SK-N-SH treated with all-trans-retinoic acid at 6 μM for 48 hours (cell line): Measurements from ENCODE around the gene CACNA2D3.

ENCODE experiments used
- ATAC-seq: fragments of 200-7000 bp; cut with Tn5 transposase; 3 replicates; pipeline ENCODE4 v1.9.1; 2020; ENCODE audit warnings: mild to moderate bottlenecking, moderate library complexity
- ARNTL ChIP-seq: fragments of 450-650 bp; formaldehyde crosslinking; IDR thresholded peaks from 2 replicates; pipeline ENCODE4 v1.5.0; 2020; ENCODE audit warnings: low read depth, mild to moderate bottlenecking, moderate library complexity, borderline replicate concordance
- BACH2 ChIP-seq: fragments of 250-450 bp; sonication (Bioruptor Pico); IDR thresholded peaks from 2 replicates; pipeline ENCODE4 v1.9.0; 2021; ENCODE audit warnings: mild to moderate bottlenecking, borderline replicate concordance
- CSDC2 ChIP-seq: fragments of 250-450 bp; sonication (Bioruptor Pico); IDR thresholded peaks from 2 replicates; pipeline ENCODE4 v1.5.0; 2020; ENCODE audit warnings: mild to moderate bottlenecking, moderate library complexity
- ESRRG ChIP-seq: fragments of 250-450 bp; sonication (Bioruptor Pico); IDR thresholded peaks from 2 replicates; pipeline ENCODE4 v1.6.1; 2021; ENCODE audit warnings: mild to moderate bottlenecking
- ISL1 ChIP-seq: fragments of 250-450 bp; sonication (Bioruptor Pico); IDR thresholded peaks from 2 replicates; pipeline ENCODE4 v2.1.2; 2022; ENCODE audit warnings: mild to moderate bottlenecking, moderate library complexity
- OSR1 ChIP-seq: fragments of 250-450 bp; sonication (Bioruptor Pico); IDR thresholded peaks from 2 replicates; pipeline ENCODE4 v1.8.0; 2022; ENCODE audit warnings: moderate library complexity, mild to moderate bottlenecking, inconsistent platforms
- PPARA ChIP-seq: fragments of 250-450 bp; sonication (Bioruptor Pico); IDR thresholded peaks from 2 replicates; pipeline ENCODE4 v1.5.0; 2020; ENCODE audit warnings: mild to moderate bottlenecking, borderline replicate concordance
- SNAI2 ChIP-seq: fragments of 250-450 bp; sonication (Bioruptor Pico); IDR thresholded peaks from 2 replicates; pipeline ENCODE4 v1.5.0; 2020; ENCODE audit warnings: mild to moderate bottlenecking, moderate library complexity
- TCF4 ChIP-seq: fragments of 250-450 bp; sonication (Bioruptor Pico); IDR thresholded peaks from 2 replicates; pipeline ENCODE4 v1.8.0; 2021; ENCODE audit warnings: mild to moderate bottlenecking, moderate library complexity, borderline replicate concordance
- TOX ChIP-seq: fragments of 250-450 bp; sonication (Bioruptor Pico); IDR thresholded peaks from 2 replicates; pipeline ENCODE4 v1.8.0; 2021; ENCODE audit warnings: mild to moderate bottlenecking, moderate library complexity, borderline replicate concordance
- ZC3H10 ChIP-seq: fragments of 250-450 bp; sonication (Bioruptor Pico); IDR thresholded peaks from 2 replicates; pipeline ENCODE4 v1.5.1; 2021; ENCODE audit warnings: mild to moderate bottlenecking, moderate library complexity
- ZFP3 ChIP-seq: fragments of 250-450 bp; sonication (Bioruptor Pico); IDR thresholded peaks from 2 replicates; pipeline ENCODE4 v1.5.0; 2020; ENCODE audit warnings: mild to moderate bottlenecking, moderate library complexity
- ZFP30 ChIP-seq: fragments of 450-650 bp; formaldehyde crosslinking; IDR thresholded peaks from 2 replicates; pipeline ENCODE4 v1.5.0; 2022; ENCODE audit warnings: mild to moderate bottlenecking, moderate library complexity
- ZNF565 ChIP-seq: fragments of 450-650 bp; formaldehyde crosslinking; conservative IDR thresholded peaks from 2 replicates; pipeline ENCODE4 v1.5.0; 2020; ENCODE audit warnings: low read depth, mild to moderate bottlenecking, moderate library complexity
- ZNF8 ChIP-seq: fragments of 450-650 bp; formaldehyde crosslinking; IDR thresholded peaks from 2 replicates; pipeline ENCODE4 v1.5.0; 2020; ENCODE audit warnings: mild to moderate bottlenecking, moderate library complexity
- TF ChIP-seq, protein P1 (sequence below): fragments of 250-450 bp; sonication (Bioruptor Pico); IDR thresholded peaks from 2 replicates; pipeline ENCODE4 v1.5.1; 2020; ENCODE audit warnings: low read depth, mild to moderate bottlenecking, moderate library complexity
- TF ChIP-seq, protein P2 (sequence below): fragments of 250-450 bp; sonication (Bioruptor Pico); IDR thresholded peaks from 2 replicates; pipeline ENCODE4 v1.5.0; 2020; ENCODE audit warnings: mild to moderate bottlenecking, moderate library complexity
- TF ChIP-seq, protein P3 (sequence below): fragments of 250-450 bp; sonication (Bioruptor Pico); IDR thresholded peaks from 2 replicates; pipeline ENCODE4 v1.5.1; 2021; ENCODE audit warnings: mild to moderate bottlenecking, moderate library complexity
- TF ChIP-seq, protein P4 (sequence below): fragments of 250-450 bp; sonication (Bioruptor Pico); IDR thresholded peaks from 2 replicates; pipeline ENCODE4 v1.8.0; 2020; ENCODE audit warnings: mild to moderate bottlenecking, moderate library complexity, borderline replicate concordance

Gene CACNA2D3

DNA sequence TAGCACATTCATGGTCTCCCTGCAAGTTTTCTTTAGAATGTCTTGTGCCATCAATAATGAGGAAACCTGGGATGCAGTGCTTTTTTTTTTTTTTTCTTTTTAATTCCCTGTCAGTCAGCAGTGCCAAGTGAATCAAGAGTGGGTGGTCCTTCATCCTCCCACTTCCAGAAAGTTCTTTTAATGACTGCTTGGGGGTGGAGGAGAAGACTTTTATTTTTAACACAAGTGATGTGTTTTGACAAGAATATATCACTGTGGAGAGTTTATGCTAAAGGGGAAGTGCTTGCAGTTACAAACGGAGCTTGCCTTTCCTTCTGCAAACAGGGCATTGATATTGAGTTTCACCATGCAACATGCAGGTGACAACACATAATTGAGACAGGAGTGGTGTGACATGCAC is 69.7 kb downstream of the CACNA2D3 start:
- ATAC-seq: no peak
- TF ChIP-seq, protein P1, sequence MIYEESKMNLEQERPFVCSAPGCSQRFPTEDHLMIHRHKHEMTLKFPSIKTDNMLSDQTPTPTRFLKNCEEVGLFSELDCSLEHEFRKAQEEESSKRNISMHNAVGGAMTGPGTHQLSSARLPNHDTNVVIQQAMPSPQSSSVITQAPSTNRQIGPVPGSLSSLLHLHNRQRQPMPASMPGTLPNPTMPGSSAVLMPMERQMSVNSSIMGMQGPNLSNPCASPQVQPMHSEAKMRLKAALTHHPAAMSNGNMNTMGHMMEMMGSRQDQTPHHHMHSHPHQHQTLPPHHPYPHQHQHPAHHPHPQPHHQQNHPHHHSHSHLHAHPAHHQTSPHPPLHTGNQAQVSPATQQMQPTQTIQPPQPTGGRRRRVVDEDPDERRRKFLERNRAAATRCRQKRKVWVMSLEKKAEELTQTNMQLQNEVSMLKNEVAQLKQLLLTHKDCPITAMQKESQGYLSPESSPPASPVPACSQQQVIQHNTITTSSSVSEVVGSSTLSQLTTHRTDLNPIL (CRISPR knock-in tag): no peak
- TF ChIP-seq, protein P2, sequence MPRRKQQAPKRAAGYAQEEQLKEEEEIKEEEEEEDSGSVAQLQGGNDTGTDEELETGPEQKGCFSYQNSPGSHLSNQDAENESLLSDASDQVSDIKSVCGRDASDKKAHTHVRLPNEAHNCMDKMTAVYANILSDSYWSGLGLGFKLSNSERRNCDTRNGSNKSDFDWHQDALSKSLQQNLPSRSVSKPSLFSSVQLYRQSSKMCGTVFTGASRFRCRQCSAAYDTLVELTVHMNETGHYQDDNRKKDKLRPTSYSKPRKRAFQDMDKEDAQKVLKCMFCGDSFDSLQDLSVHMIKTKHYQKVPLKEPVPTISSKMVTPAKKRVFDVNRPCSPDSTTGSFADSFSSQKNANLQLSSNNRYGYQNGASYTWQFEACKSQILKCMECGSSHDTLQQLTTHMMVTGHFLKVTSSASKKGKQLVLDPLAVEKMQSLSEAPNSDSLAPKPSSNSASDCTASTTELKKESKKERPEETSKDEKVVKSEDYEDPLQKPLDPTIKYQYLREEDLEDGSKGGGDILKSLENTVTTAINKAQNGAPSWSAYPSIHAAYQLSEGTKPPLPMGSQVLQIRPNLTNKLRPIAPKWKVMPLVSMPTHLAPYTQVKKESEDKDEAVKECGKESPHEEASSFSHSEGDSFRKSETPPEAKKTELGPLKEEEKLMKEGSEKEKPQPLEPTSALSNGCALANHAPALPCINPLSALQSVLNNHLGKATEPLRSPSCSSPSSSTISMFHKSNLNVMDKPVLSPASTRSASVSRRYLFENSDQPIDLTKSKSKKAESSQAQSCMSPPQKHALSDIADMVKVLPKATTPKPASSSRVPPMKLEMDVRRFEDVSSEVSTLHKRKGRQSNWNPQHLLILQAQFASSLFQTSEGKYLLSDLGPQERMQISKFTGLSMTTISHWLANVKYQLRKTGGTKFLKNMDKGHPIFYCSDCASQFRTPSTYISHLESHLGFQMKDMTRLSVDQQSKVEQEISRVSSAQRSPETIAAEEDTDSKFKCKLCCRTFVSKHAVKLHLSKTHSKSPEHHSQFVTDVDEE (CRISPR knock-in tag): no peak
- TF ChIP-seq, protein P3, sequence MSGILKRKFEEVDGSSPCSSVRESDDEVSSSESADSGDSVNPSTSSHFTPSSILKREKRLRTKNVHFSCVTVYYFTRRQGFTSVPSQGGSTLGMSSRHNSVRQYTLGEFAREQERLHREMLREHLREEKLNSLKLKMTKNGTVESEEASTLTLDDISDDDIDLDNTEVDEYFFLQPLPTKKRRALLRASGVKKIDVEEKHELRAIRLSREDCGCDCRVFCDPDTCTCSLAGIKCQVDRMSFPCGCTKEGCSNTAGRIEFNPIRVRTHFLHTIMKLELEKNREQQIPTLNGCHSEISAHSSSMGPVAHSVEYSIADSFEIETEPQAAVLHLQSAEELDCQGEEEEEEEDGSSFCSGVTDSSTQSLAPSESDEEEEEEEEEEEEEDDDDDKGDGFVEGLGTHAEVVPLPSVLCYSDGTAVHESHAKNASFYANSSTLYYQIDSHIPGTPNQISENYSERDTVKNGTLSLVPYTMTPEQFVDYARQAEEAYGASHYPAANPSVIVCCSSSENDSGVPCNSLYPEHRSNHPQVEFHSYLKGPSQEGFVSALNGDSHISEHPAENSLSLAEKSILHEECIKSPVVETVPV: no peak
- TF ChIP-seq ESRRG (CRISPR knock-in tag): no peak
- no peak for TF ChIP-seq ZNF565 (CRISPR knock-in tag)
- TF ChIP-seq, protein P4, sequence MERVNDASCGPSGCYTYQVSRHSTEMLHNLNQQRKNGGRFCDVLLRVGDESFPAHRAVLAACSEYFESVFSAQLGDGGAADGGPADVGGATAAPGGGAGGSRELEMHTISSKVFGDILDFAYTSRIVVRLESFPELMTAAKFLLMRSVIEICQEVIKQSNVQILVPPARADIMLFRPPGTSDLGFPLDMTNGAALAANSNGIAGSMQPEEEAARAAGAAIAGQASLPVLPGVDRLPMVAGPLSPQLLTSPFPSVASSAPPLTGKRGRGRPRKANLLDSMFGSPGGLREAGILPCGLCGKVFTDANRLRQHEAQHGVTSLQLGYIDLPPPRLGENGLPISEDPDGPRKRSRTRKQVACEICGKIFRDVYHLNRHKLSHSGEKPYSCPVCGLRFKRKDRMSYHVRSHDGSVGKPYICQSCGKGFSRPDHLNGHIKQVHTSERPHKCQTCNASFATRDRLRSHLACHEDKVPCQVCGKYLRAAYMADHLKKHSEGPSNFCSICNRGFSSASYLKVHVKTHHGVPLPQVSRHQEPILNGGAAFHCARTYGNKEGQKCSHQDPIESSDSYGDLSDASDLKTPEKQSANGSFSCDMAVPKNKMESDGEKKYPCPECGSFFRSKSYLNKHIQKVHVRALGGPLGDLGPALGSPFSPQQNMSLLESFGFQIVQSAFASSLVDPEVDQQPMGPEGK (CRISPR knock-in tag): no peak
- no peak for TF ChIP-seq TCF4 (CRISPR knock-in tag)

DNA sequence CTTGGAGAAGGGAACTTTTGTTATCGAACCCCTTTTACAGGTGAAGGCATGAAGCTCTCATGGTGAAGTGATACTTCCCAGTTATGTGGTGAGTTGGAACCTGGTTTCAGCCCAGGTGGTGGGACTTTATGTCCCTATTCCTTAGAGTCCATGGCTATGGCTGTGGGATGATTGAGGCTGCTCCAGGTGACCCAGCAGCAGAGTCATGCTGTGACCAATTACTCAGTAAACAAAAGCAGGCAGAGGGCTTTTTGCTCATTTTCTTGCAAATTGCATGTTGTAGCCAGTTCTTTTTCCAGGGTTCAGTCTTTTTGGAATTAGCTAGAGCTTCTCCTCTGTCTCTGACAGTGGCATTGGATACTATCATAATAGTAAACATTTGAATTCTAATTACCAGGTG is 70.7 kb downstream of the CACNA2D3 start:
- TF ChIP-seq, protein P3: no peak
- TF ChIP-seq ESRRG (CRISPR knock-in tag) (no peak), CSDC2 (CRISPR knock-in tag) (no peak), TOX (CRISPR knock-in tag) (no peak), SNAI2 (CRISPR knock-in tag) (no peak), ARNTL (CRISPR knock-in tag) (no peak), ZNF8 (CRISPR knock-in tag) (no peak), OSR1 (CRISPR knock-in tag) (no peak)

DNA sequence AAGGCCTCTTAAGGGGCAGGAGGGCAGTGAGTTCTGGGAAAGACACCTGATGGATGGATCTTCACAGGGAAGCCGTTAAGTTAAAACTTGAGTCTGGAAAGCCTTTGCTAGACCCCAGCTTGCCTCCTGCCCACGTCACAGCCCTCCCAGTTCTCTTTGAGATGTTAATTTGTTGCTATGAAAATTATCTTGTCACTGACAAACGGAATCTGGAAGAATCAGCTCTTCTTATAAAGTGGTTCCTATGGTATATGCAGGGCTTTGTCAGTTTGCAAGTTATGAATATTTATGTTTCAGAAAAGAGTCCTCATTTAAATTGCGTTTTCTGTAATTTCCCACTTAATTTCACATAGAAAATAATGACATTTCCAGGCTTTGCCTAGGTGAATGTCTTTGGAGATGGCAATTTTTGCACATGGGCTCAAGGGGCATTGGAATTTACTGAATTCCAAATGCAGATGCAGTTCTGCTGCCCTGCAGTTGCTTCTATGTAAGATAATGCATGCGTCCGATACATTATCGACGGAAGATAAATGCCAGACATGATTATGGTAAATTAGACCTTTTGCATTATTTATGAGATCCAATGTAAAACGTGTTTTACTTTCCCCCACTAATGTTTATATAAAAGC is 74.1 kb downstream of the CACNA2D3 start:
- TF ChIP-seq PPARA (CRISPR knock-in tag) (no peak), BACH2 (no peak), ZC3H10 (CRISPR knock-in tag) (no peak), ZFP30 (CRISPR knock-in tag) (no peak), ESRRG (CRISPR knock-in tag) (no peak), SNAI2 (CRISPR knock-in tag) (no peak), ARNTL (CRISPR knock-in tag) (no peak), ZNF565 (CRISPR knock-in tag) (no peak), ISL1 (CRISPR knock-in tag) (no peak), ZFP3 (CRISPR knock-in tag) (no peak)
- TF ChIP-seq, protein P2 (CRISPR knock-in tag): no peak
- TF ChIP-seq, protein P1 (CRISPR knock-in tag): no peak
- TF ChIP-seq, protein P4 (CRISPR knock-in tag): no peak
- ATAC-seq: no peak

More for the DNA sequence above, 70.7 kb downstream of the CACNA2D3 start:
- ATAC-seq: no peak
